HepG2 (cell line): ENCODE results near the gene PHB1. TPM values are rescaled to one million over a fixed set of nuclear protein-coding genes. Genes with fewer than 3 reads are reported as not detected.

Experiments used
- ARNTL ChIP-seq: sonication (generic); formaldehyde crosslinking; IDR thresholded peaks from 2 replicates; pipeline ENCODE4 v1.4.0; 2020; ENCODE audit warnings: mild to moderate bottlenecking, missing genetic modification reagents
- BRD4 ChIP-seq: sonication (generic); formaldehyde crosslinking; IDR thresholded peaks from 2 replicates; pipeline ENCODE4 v1.4.0; 2020; ENCODE audit warnings: missing genetic modification reagents
- EEA1 ChIP-seq: sonication (generic); formaldehyde crosslinking; IDR thresholded peaks from 2 replicates; pipeline ENCODE4 v1.5.1; 2020; ENCODE audit warnings: mild to moderate bottlenecking, missing genetic modification reagents, borderline replicate concordance
- FOXP1 ChIP-seq, 2 experiments: fragments of 450-650 bp in 1 of 2; IDR thresholded peaks; 2 replicates each; pipeline ENCODE4 v1.6.1; 2017 to 2018; ENCODE audit warnings: antibody characterized with exemption in 1 of 2
- GATAD2A ChIP-seq: IDR thresholded peaks from 2 replicates; pipeline ENCODE4 v1.6.1; 2016
- JDP2 ChIP-seq: sonication (generic); formaldehyde crosslinking; IDR thresholded peaks from 2 replicates; pipeline ENCODE4 v1.8.1; 2022; ENCODE audit warnings: missing genetic modification reagents, borderline replicate concordance
- KLF9 ChIP-seq: IDR thresholded peaks from 2 replicates; pipeline ENCODE4 v1.6.1; 2016; ENCODE audit warnings: low read depth
- MAX ChIP-seq: IDR thresholded peaks from 2 replicates; pipeline ENCODE4 v1.6.1; 2012; ENCODE audit warnings: inconsistent platforms
- NAIF1 ChIP-seq: sonication (generic); formaldehyde crosslinking; IDR thresholded peaks from 2 replicates; pipeline ENCODE4 v1.5.0; 2020; ENCODE audit warnings: mild to moderate bottlenecking, missing genetic modification reagents, borderline replicate concordance
- NFATC3 ChIP-seq: sonication (generic); formaldehyde crosslinking; IDR thresholded peaks from 2 replicates; pipeline ENCODE4 v1.5.1; 2020; ENCODE audit warnings: mild to moderate bottlenecking, missing genetic modification reagents
- PITX1 ChIP-seq: sonication (generic); formaldehyde crosslinking; IDR thresholded peaks from 2 replicates; pipeline ENCODE4 v1.5.1; 2020; ENCODE audit warnings: mild to moderate bottlenecking, missing genetic modification reagents
- POLR2A ChIP-seq, 2 experiments: IDR thresholded peaks; 2 replicates each; pipeline ENCODE4 v1.6.1; 2011; ENCODE audit warnings: low read depth in 2 of 2, low read length in 2 of 2, mild to moderate bottlenecking in 1 of 2, moderate library complexity in 1 of 2; ENCODE audit not compliant: insufficient read depth in 1 of 2
- PREB ChIP-seq: sonication (generic); formaldehyde crosslinking; IDR thresholded peaks from 2 replicates; pipeline ENCODE4 v1.4.0; 2020; ENCODE audit warnings: missing genetic modification reagents
- SIX1 ChIP-seq: sonication (generic); formaldehyde crosslinking; IDR thresholded peaks from 2 replicates; pipeline ENCODE4 v1.4.0; 2020; ENCODE audit warnings: missing genetic modification reagents, borderline replicate concordance
- SP5 ChIP-seq: IDR thresholded peaks from 2 replicates; pipeline ENCODE4 v1.6.1; 2016; ENCODE audit warnings: low read depth, borderline replicate concordance
- SPEN ChIP-seq: sonication (generic); formaldehyde crosslinking; IDR thresholded peaks from 2 replicates; pipeline ENCODE4 v1.5.1; 2020; ENCODE audit warnings: low read depth, mild to moderate bottlenecking, missing genetic modification reagents
- TBL1XR1 ChIP-seq: fragments of 150-350 bp; IDR thresholded peaks from 2 replicates; pipeline ENCODE4 v1.6.1; 2014; ENCODE audit warnings: borderline replicate concordance, low read length; ENCODE audit not compliant: partially characterized antibody
- TEAD2 ChIP-seq: sonication (generic); formaldehyde crosslinking; IDR thresholded peaks from 2 replicates; pipeline ENCODE4 v1.9.0; 2021; ENCODE audit warnings: missing genetic modification reagents
- TRIM22 ChIP-seq: fragments of 450-650 bp; IDR thresholded peaks from 2 replicates; pipeline ENCODE4 v1.6.1; 2017
- ZBTB7B ChIP-seq: sonication (generic); formaldehyde crosslinking; IDR thresholded peaks from 2 replicates; pipeline ENCODE4 v1.4.0; 2020; ENCODE audit warnings: missing genetic modification reagents
- ZNF138 ChIP-seq: sonication (generic); formaldehyde crosslinking; IDR thresholded peaks from 2 replicates; pipeline ENCODE4 v1.5.0; 2020; ENCODE audit warnings: mild to moderate bottlenecking, low read depth, missing genetic modification reagents
- ZNF503 ChIP-seq: sonication (generic); formaldehyde crosslinking; IDR thresholded peaks from 2 replicates; pipeline ENCODE4 v1.4.0; 2020; ENCODE audit warnings: missing genetic modification reagents
- ZNF552 ChIP-seq: sonication (generic); formaldehyde crosslinking; IDR thresholded peaks from 2 replicates; pipeline ENCODE4 v1.9.0; 2022; ENCODE audit warnings: missing genetic modification reagents, mild to moderate bottlenecking, borderline replicate concordance
- ZNF562 ChIP-seq: sonication (generic); formaldehyde crosslinking; IDR thresholded peaks from 2 replicates; pipeline ENCODE4 v1.8.0; 2022; ENCODE audit warnings: missing genetic modification reagents, borderline replicate concordance
- ZNF605 ChIP-seq: sonication (generic); formaldehyde crosslinking; IDR thresholded peaks from 2 replicates; pipeline ENCODE4 v1.8.0; 2022; ENCODE audit warnings: mild to moderate bottlenecking, missing genetic modification reagents
- ZNF660 ChIP-seq: sonication (generic); formaldehyde crosslinking; IDR thresholded peaks from 2 replicates; pipeline ENCODE4 v1.5.1; 2020; ENCODE audit warnings: mild to moderate bottlenecking, low read depth, missing genetic modification reagents, borderline replicate concordance
- polyA plus RNA-seq, 8 experiments: library from polyadenylated mRNA; depleted of rRNA in 3 of 8; stranded (reverse) in 7 of 8; unstranded in 1 of 8; fragments of >200 nt; fragmentation: Illumina TruSeq in 4 of 8; extraction: Trizol in 4 of 8; gene quantifications; 2 replicates each; pipeline versions ENCODE4 v1.2.1 to v1.2.3, GENCODE V29; 2011 to 2016; ENCODE audit warnings: low read depth in 4 of 8, missing spikeins in 1 of 8, mixed read lengths in 1 of 8; ENCODE audit not compliant: insufficient read depth in 1 of 8
- total RNA-seq, 5 experiments: library from RNA; depleted of rRNA; stranded (reverse); fragments of >200 nt; fragmentation: Illumina TruSeq; extraction: Trizol; gene quantifications; 2 replicates each; pipeline ENCODE4 v1.2.3, GENCODE V29; 2016; ENCODE audit warnings: low read depth in 1 of 5

PHB1 gene
- total and polyA plus RNA-seq, 2 of the 13 experiments (the other 11 are each of a cell fraction or from before 2014, with no cell fraction given): 515 to 688 TPM

GRCh38 chr17:49414622-49415350 lies at the start of gene PHB1 (continued):
- peak; percentile 85 for TF ChIP-seq SPEN (CRISPR knock-in tag)
- no peak for TF ChIP-seq FOXP1 (IDR thresholded peaks at IDR 0.05)
- TF ChIP-seq FOXP1 (CRISPR knock-in tag; IDR thresholded peaks at IDR 0.05): no peak
- TF ChIP-seq ZBTB7B (CRISPR knock-in tag): peak; percentile 28; the same call in 1 of the 2 replicates
- peak; percentile 93 for TF ChIP-seq ARNTL
- peak; percentile 35; the same call in 1 of the 2 replicates for TF ChIP-seq PITX1 (CRISPR knock-in tag)
- TF ChIP-seq MAX: peak; percentile 98
- TF ChIP-seq ZNF138: peak; percentile 86; the same call in 1 of the 2 replicates
- no peak for TF ChIP-seq ZNF660 (CRISPR knock-in tag)
- TF ChIP-seq ZNF552 (CRISPR knock-in tag): no peak
- no peak for TF ChIP-seq TEAD2
- peak; percentile 96 for TF ChIP-seq SP5 (CRISPR knock-in tag)
- TF ChIP-seq NFATC3 (CRISPR knock-in tag): peak; percentile 60; the same call in 1 of the 2 replicates
- 0 out of 2 replicates have a peak, but pooled peaks have one; percentile 23 for TF ChIP-seq ZNF605 (CRISPR knock-in tag)
- TF ChIP-seq NAIF1 (CRISPR knock-in tag): no peak
- no peak for TF ChIP-seq ZNF503 (CRISPR knock-in tag)
- peak; percentile 36; the same call in 1 of the 2 replicates for TF ChIP-seq BRD4
- TF ChIP-seq TBL1XR1: peak; percentile 78
- peak; percentile 69 to 95 for TF ChIP-seq POLR2A (IDR thresholded peaks at IDR 0.05; ENCODE audit: insufficient read depth in 1 of 2, low read depth in 2 of 2, low read length in 2 of 2)
- TF ChIP-seq KLF9: peak; percentile 72; the same call in 1 of the 2 replicates
- TF ChIP-seq TRIM22: no peak
- TF ChIP-seq EEA1 (CRISPR knock-in tag): no peak
- no peak for TF ChIP-seq SIX1 (CRISPR knock-in tag)
- no peak for TF ChIP-seq ZNF562
- no peak for TF ChIP-seq PREB (CRISPR knock-in tag)
- TF ChIP-seq JDP2 (CRISPR knock-in tag): no peak; the same call in 1 of the 2 replicates
- peak; percentile 58; the same call in 1 of the 2 replicates for TF ChIP-seq GATAD2A (CRISPR knock-in tag)
